CD4-positive, alpha-beta T cell (primary cell): ENCODE results near the gene CDH4. TPM values are rescaled to one million over a fixed set of nuclear protein-coding genes. Genes with fewer than 3 reads are reported as not detected.

ENCODE experiments used
- ATAC-seq: fragments of 200-7000 bp; cut with Tn5 transposase; one replicate; pipeline ENCODE4 v1.10.0; 2022; ENCODE audit warnings: mild to moderate bottlenecking; ENCODE audit not compliant: poor library complexity
- CTCF ChIA-PET: fragments of 350-600 bp; sonication (Branson Sonifier 250); formaldehyde crosslinking; loops from one replicate; lab custom pipeline; 2021; ENCODE audit warnings: antibody characterized with exemption, inconsistent platforms; lab: Charles Lee
- POLR2A ChIA-PET: fragments of 350-600 bp; sonication (Branson Sonifier 250); formaldehyde crosslinking; loops from one replicate; lab custom pipeline; 2021; ENCODE audit warnings: antibody characterized with exemption, inconsistent platforms; lab: Charles Lee
- DNase-seq, 14 experiments: peaks; one replicate each; pipeline ENCODE4 v3.0.0-alpha.2; 2013 to 2020; ENCODE audit warnings: mixed read lengths in 2 of 14
- H3K27ac ChIP-seq, 2 donors: one replicate each; pipeline versions ENCODE4 v1.5.1 to v1.7.0; 2013; ENCODE audit warnings: low read length in 2 of 2, low read depth in 1 of 2, mild to moderate bottlenecking in 1 of 2
- H3K27me3 ChIP-seq, 2 experiments: 1 replicate in 1 of 2; 2 replicates in 1 of 2; pipeline versions ENCODE4 v1.6.1 to v1.7.0; 2013; ENCODE audit warnings: low read length in 2 of 2, control low read depth in 1 of 2, mild to moderate bottlenecking in 1 of 2, moderate library complexity in 1 of 2; ENCODE audit not compliant: insufficient read depth in 2 of 2, control insufficient read depth in 1 of 2
- H3K36me3 ChIP-seq: one replicate; pipeline ENCODE4 v1.6.1; 2013; ENCODE audit warnings: low read length, control low read depth; ENCODE audit not compliant: insufficient read depth
- H3K4me1 ChIP-seq: one replicate; pipeline ENCODE4 v1.6.1; 2013; ENCODE audit warnings: low read length, control low read depth; ENCODE audit not compliant: insufficient read depth
- H3K4me3 ChIP-seq: one replicate; pipeline ENCODE4 v1.5.1; 2013; ENCODE audit warnings: mild to moderate bottlenecking, low read length, moderate library complexity
- H3K9me3 ChIP-seq, 2 experiments: 1 replicate in 1 of 2; 2 replicates in 1 of 2; pipeline versions ENCODE4 v1.6.1 to v1.7.0; 2013; ENCODE audit warnings: low read length in 2 of 2, mild to moderate bottlenecking in 2 of 2, control low read depth in 1 of 2, moderate library complexity in 1 of 2; ENCODE audit not compliant: control insufficient read depth in 1 of 2, insufficient read depth in 1 of 2
- H3K27ac Mint-ChIP-seq: one replicate; pipeline ENCODE4 v1.8.0; 2020; ENCODE audit warnings: mixed read lengths
- H3K27me3 Mint-ChIP-seq: one replicate; pipeline ENCODE4 v1.8.0; 2021; ENCODE audit warnings: mixed read lengths
- H3K36me3 Mint-ChIP-seq: one replicate; pipeline ENCODE4 v1.8.0; 2021; ENCODE audit warnings: low read depth, mixed read lengths
- H3K4me1 Mint-ChIP-seq: one replicate; pipeline ENCODE4 v1.8.0; 2021; ENCODE audit warnings: low read depth, mixed read lengths
- H3K4me3 Mint-ChIP-seq: one replicate; pipeline ENCODE4 v1.8.0; 2020; ENCODE audit warnings: mild to moderate bottlenecking, mixed read lengths
- H3K9me3 Mint-ChIP-seq: one replicate; pipeline ENCODE4 v1.8.0; 2020; ENCODE audit warnings: mixed read lengths
- intact Hi-C, 2 experiments: fragments of 100-400 bp; cut with DNase I in 1 of 2; cut with micrococcal nuclease in 1 of 2; formaldehyde crosslinking; loops; one replicate each; pipeline versions ENCODE4 v1.15.1 to v1.9.0; 2023 to 2025; cut with DNase I, micrococcal nuclease
- total RNA-seq, 174 experiments: library from RNA in 2 of 174; stranded (reverse) in 2 of 174; gene quantifications; one replicate each; pipeline ENCODE4 v1.2.3 and lab custom pipeline; 2021 to 2026
- TF ChIP-seq, protein P1 (sequence below): fragments of 200-600 bp; IDR thresholded peaks from one replicate; pipeline ENCODE4 v1.8.0; 2022; ENCODE audit warnings: antibody characterized with exemption, mild to moderate bottlenecking

CDH4 gene
- total RNA-seq, 2 experiments from 2014 or later: 0.11 TPM

GRCh38 chr20:61614706-61615100, 362.6 kb downstream of the CDH4 start:
- Histone ChIP-seq H3K9me3 (peaks cover 0 to 51% of the 10 kb centered on the region in 2 experiments), H3K36me3 (no peaks in the 10 kb centered on the region), H3K27me3 (no peaks in the 10 kb centered on the region), H3K27ac (no peak overlapping the region), H3K4me1 (no peaks in the 10 kb centered on the region), H3K4me3 (no peak overlapping the region)
- CTCF ChIA-PET: no interaction called here
- Mint-ChIP-seq H3K27ac (no peak overlapping the region), H3K4me3 (no peak overlapping the region), H3K9me3 (peaks cover 7% of the 10 kb centered on the region), H3K36me3 (no peaks in the 10 kb centered on the region), H3K4me1 (no peaks in the 10 kb centered on the region), H3K27me3 (peaks cover 4% of the 10 kb centered on the region)
- intact Hi-C loops: no loop called here
- TF ChIP-seq, protein P1, sequence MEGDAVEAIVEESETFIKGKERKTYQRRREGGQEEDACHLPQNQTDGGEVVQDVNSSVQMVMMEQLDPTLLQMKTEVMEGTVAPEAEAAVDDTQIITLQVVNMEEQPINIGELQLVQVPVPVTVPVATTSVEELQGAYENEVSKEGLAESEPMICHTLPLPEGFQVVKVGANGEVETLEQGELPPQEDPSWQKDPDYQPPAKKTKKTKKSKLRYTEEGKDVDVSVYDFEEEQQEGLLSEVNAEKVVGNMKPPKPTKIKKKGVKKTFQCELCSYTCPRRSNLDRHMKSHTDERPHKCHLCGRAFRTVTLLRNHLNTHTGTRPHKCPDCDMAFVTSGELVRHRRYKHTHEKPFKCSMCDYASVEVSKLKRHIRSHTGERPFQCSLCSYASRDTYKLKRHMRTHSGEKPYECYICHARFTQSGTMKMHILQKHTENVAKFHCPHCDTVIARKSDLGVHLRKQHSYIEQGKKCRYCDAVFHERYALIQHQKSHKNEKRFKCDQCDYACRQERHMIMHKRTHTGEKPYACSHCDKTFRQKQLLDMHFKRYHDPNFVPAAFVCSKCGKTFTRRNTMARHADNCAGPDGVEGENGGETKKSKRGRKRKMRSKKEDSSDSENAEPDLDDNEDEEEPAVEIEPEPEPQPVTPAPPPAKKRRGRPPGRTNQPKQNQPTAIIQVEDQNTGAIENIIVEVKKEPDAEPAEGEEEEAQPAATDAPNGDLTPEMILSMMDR: no peak
- no peak for ATAC-seq
- POLR2A ChIA-PET: no interaction called here
- DNase-seq: no peak

- CTCF ChIA-PET: no interaction called here
Observed at GRCh38 chr20:61615806-61616205, 363.7 kb downstream of the CDH4 start.

DNA sequence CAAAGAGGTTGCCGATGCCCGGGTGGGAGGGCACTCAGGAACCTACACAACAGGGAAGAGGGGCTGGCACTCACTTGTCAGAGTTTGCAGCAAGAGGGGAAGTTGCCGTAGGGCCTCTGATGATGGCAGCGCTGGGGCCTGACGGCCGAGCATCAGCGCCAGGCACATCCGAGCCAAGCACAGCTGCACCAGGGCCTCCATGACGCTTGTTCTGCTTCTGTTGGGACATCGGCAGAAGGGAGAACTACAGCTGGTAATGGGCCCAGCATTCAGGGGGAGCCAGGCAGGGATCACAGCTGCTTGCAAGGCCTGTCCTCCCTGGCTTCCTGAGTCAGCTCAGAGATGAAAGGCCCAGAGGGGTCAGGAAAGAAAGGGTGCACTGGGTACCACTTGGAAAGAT, 367.7 kb downstream of the CDH4 start:
- Mint-ChIP-seq H3K9me3 (no peaks in the 10 kb centered on the region), H3K4me1 (no peaks in the 10 kb centered on the region), H3K4me3 (no peak overlapping the region), H3K27ac (no peak overlapping the region), H3K36me3 (no peaks in the 10 kb centered on the region), H3K27me3 (no peaks in the 10 kb centered on the region)
- peaks cover 0 to 36% of the 10 kb centered on the region in 2 experiments for H3K9me3 ChIP-seq
- no peak for DNase-seq
- TF ChIP-seq, protein P1: no peak
- intact Hi-C loops: no loop called here
- H3K27ac ChIP-seq: no peak overlapping the region
- H3K27me3 ChIP-seq: no peaks in the 10 kb centered on the region
- ChIA-PET CTCF (no interaction called here), POLR2A (no interaction called here)
- no peaks in the 10 kb centered on the region for H3K4me1 ChIP-seq
- no peak overlapping the region for H3K4me3 ChIP-seq
- no peaks in the 10 kb centered on the region for H3K36me3 ChIP-seq
- no peak for ATAC-seq

More at GRCh38 chr20:61615806-61616205, 363.7 kb downstream of the CDH4 start:
- no peak overlapping the region for H3K27ac Mint-ChIP-seq
- ATAC-seq: no peak
- Histone ChIP-seq H3K27ac (no peak overlapping the region), H3K4me3 (no peak overlapping the region), H3K27me3 (no peaks in the 10 kb centered on the region), H3K36me3 (no peaks in the 10 kb centered on the region), H3K4me1 (no peaks in the 10 kb centered on the region), H3K9me3 (peaks cover 0 to 51% of the 10 kb centered on the region in 2 experiments)
- H3K4me3 Mint-ChIP-seq: no peak overlapping the region
- H3K36me3 Mint-ChIP-seq: no peaks in the 10 kb centered on the region
- DNase-seq: no peak
- peaks cover 3% of the 10 kb centered on the region for H3K9me3 Mint-ChIP-seq
- intact Hi-C loops: no loop called here
- H3K27me3 Mint-ChIP-seq: no peaks in the 10 kb centered on the region
- TF ChIP-seq, protein P1: no peak
- no peaks in the 10 kb centered on the region for H3K4me1 Mint-ChIP-seq
- POLR2A ChIA-PET: no interaction called here
